A673 (cell line): Measurements from ENCODE around the gene S100Z.
"Not testable (repeated sequence)": the region's sequence is repeated elsewhere in the genome, so short reads cannot be mapped to it uniquely, and the experiment has no call there.

Experiments
- CTCF ChIP-seq: fragments of 300-800, 200-600 bp; sonication (generic); conservative IDR thresholded peaks from 2 replicates; pipeline ENCODE4 v1.5.1; 2017; ENCODE audit warnings: low read depth, mild to moderate bottlenecking, antibody characterized with exemption, low read length, moderate library complexity, mixed read lengths
- EZH2 ChIP-seq: fragments of 200-600 bp; sonication (generic); IDR thresholded peaks from 2 replicates; pipeline ENCODE4 v1.6.1; 2017; ENCODE audit warnings: borderline replicate concordance, low read depth, mild to moderate bottlenecking, mixed read lengths, antibody characterized with exemption, low read length; ENCODE audit not compliant: poor library complexity, severe bottlenecking

- not testable (repeated sequence) for TF ChIP-seq CTCF, EZH2
Observed at GRCh38 chr5:76945238-76945637, 95.4 kb downstream of the S100Z start.
